Heart right ventricle (tissue), 16 donors: ENCODE results near the gene TUBGCP5. TPM values are rescaled to one million over a fixed set of nuclear protein-coding genes. Genes with fewer than 3 reads are reported as not detected.

Experiments used
- ATAC-seq, 8 donors: fragments of 200-7000 bp; cut with Tn5 transposase; one replicate each; pipeline ENCODE4 v1.9.1; 2020; ENCODE audit warnings: mild to moderate bottlenecking in 8 of 8, moderate library complexity in 8 of 8, moderate number of reproducible peaks in 1 of 8
- DNase-seq, 2 donors: peaks; one replicate each; pipeline ENCODE4 v3.0.0-alpha.2; 2020
- H3K27ac ChIP-seq, 10 donors: fragments of 200-600 bp; sonication (generic) in 2 of 10; one replicate each; pipeline versions ENCODE4 v1.5.0 to v1.8.0; 2020 to 2022; ENCODE audit warnings: mild to moderate bottlenecking in 3 of 10
- H3K27me3 ChIP-seq, 7 donors: fragments of 200-600 bp; one replicate each; pipeline ENCODE4 v1.8.0; 2021 to 2022; ENCODE audit warnings: mild to moderate bottlenecking in 2 of 7
- H3K36me3 ChIP-seq, 9 donors: fragments of 200-600 bp; sonication (generic) in 1 of 9; one replicate each; pipeline versions ENCODE4 v1.5.0 to v1.8.0; 2020 to 2022; ENCODE audit warnings: mild to moderate bottlenecking in 2 of 9
- H3K4me1 ChIP-seq, 9 donors: fragments of 200-600 bp; sonication (generic) in 1 of 9; one replicate each; pipeline versions ENCODE4 v1.5.0 to v1.8.0; 2020 to 2022; ENCODE audit warnings: mild to moderate bottlenecking in 4 of 9
- H3K4me3 ChIP-seq, 10 donors: fragments of 200-600 bp; sonication (generic) in 2 of 10; one replicate each; pipeline versions ENCODE4 v1.5.0 to v1.8.0; 2020 to 2022; ENCODE audit warnings: mild to moderate bottlenecking in 7 of 10, moderate library complexity in 2 of 10
- H3K9me3 ChIP-seq, 11 donors: fragments of 200-600 bp in 10 of 11; sonication (generic) in 2 of 11; one replicate each; pipeline versions ENCODE4 v1.5.0 to v1.8.0; 2013 to 2022; ENCODE audit warnings: mild to moderate bottlenecking in 2 of 11, control low read depth in 1 of 11, moderate library complexity in 1 of 11
- CTCF ChIP-seq, 9 donors: fragments of 200-600 bp; sonication (generic) in 2 of 9; IDR thresholded peaks; one replicate each; pipeline versions ENCODE4 v1.5.0 to v1.8.0; 2021 to 2022; ENCODE audit warnings: antibody characterized with exemption in 9 of 9, mild to moderate bottlenecking in 5 of 9, moderate library complexity in 1 of 9
- WGBS, 2 donors: extraction: QIAGEN DNeasy Blood & Tissue Kit; methylation state at CpG; one replicate each; pipeline ENCODE4 v1.1.7; 2013; ENCODE audit warnings: inconsistent platforms in 1 of 2; 5-methylcytosine and 5-hydroxymethylcytosine counted together
- intact Hi-C, 10 donors: fragments of 100-400 bp; cut with DNase I; formaldehyde crosslinking; loops; one replicate each; pipeline versions ENCODE4 v1.11.1 to v1.14.2; 2022
- polyA plus RNA-seq, 2 donors: library from polyadenylated mRNA; stranded (reverse); fragments of 200-250 nt; gene quantifications; one replicate each; pipeline ENCODE4 v1.2.3, GENCODE V29; 2013
- total RNA-seq, 10 donors: library from RNA; stranded (reverse); fragmentation: NEBNext Ultra II Directional in 3 of 10; extraction: Animal tissue kit (Norgen Biotek cat#: 25700) in 3 of 10; gene quantifications; one replicate each; pipeline versions ENCODE4 v1.2.1 to v1.2.4, GENCODE V29; 2021 to 2023
- donor health status: Arrhythmogenic right ventricular cardiomyopathy.
- donor health status: ischemic (EF 13 %, LVEDD 7.1; RV severe dilation, severe dysfunction).
- donor health status: healthy with polysubstance abuse.
- donor health status: DM: no; HTN: yes; CAD: no.
- donor health status: DM: no; HTN: no; CAD: no.
- donor health status: ischemic (EF 25% LVEDD 6.9; RV normal size, moderate dysfunction).
- donor health status: ischemic (EF 25% LVEDD 5.7; RV mildly dilated, moderate dysfunction).
- donor health status: healthy.
- donor health status: DM: yes; HTN: yes; CAD: no.
- donor health status: Ischemic cardiomyopathy.
- donor health status: ischemic (EF 35%, LVEDD 5.7; RV mildly dilated, moderate dysfunction).
- donor health status: nonischemic (EF 11% LVEDD 7.7; RV severe dilation, severe dysfunction).
- donor health status: DM: yes; HTN: yes; CAD: no.
- donor health status: PGD.
- donor health status: ischemic (EF 29% LVEDD 5.4; RV normal size, mild dysfunction).
- donor health status: nonischemic (EF 23%, LVEDD 6.1; RV moderate dilation, normal function).

The TUBGCP5 gene
- total and polyA plus RNA-seq, 12 donors, result 3.8 to 17.3 (median 13.2) TPM

- peaks cover 24 to 100% (median 88%) of the 10 kb centered on the region in 9 donors for H3K4me1 ChIP-seq
- 63 to 68% methylated on average over 21 of the region's 21 CpGs for WGBS, 2 donors
- H3K27me3 ChIP-seq, result no peaks in the 10 kb centered on the region
- ATAC-seq (no peak), DNase-seq (no peak)
- intact Hi-C loops, result no loop called here
- H3K36me3 ChIP-seq, result no peaks in the 10 kb centered on the region
- H3K4me3 ChIP-seq, result no peak overlapping the region
- peak overlapping the region in 3 of 10 donors; percentile 7 to 41 (median 10) for H3K27ac ChIP-seq
- no peak for TF ChIP-seq CTCF (IDR thresholded peaks at IDR 0.05)
- H3K9me3 ChIP-seq, result no peaks in the 10 kb centered on the region
Observed at GRCh38 chr15:22952796-22953579, 86.4 kb downstream of the TUBGCP5 start.

- 84 to 87% methylated on average over 39 of the region's 39 CpGs for WGBS, 2 donors
- no peak for TF ChIP-seq CTCF (IDR thresholded peaks at IDR 0.05)
- H3K4me1 ChIP-seq, result peaks cover 21 to 97% (median 88%) of the 10 kb centered on the region in 9 donors
- intact Hi-C loops, result no loop called here
- H3K4me3 ChIP-seq, result no peak overlapping the region
- H3K9me3 ChIP-seq, result no peaks in the 10 kb centered on the region
- no peaks in the 10 kb centered on the region for H3K27me3 ChIP-seq
- ATAC-seq, result peak in 3 of 8 donors; percentile 2 to 15 (median 13)
- DNase-seq, result peak in 1 of 2 donors; percentile 25
- H3K27ac ChIP-seq, result peak overlapping the region in 9 of 10 donors; percentile 17 to 81 (median 64)
- H3K36me3 ChIP-seq, result peaks cover 0 to 5% (median 0%) of the 10 kb centered on the region in 9 donors
Observed at GRCh38 chr15:22951381-22952280, 87.7 kb downstream of the TUBGCP5 start.

GRCh38 chr15:22951031-22951380 lies 88.4 kb downstream of the TUBGCP5 start:
- DNase-seq, result peak in 1 of 2 donors; percentile 21
- H3K27ac ChIP-seq, result peak overlapping the region in 9 of 10 donors; percentile 17 to 81 (median 64)
- no peaks in the 10 kb centered on the region for H3K27me3 ChIP-seq
- H3K4me3 ChIP-seq, result no peak overlapping the region
- H3K36me3 ChIP-seq, result peaks cover 0 to 11% (median 0%) of the 10 kb centered on the region in 9 donors
- H3K9me3 ChIP-seq, result no peaks in the 10 kb centered on the region
- intact Hi-C loops, result no loop called here
- peaks cover 17 to 91% (median 82%) of the 10 kb centered on the region in 9 donors for H3K4me1 ChIP-seq
- WGBS, 2 donors, result 80 to 83% methylated on average over 16 of the region's 16 CpGs
- ATAC-seq, result no peak
- TF ChIP-seq CTCF (IDR thresholded peaks at IDR 0.05), result no peak
